GM13977 (cell line): ENCODE measurements around the gene SLC35D1.

ENCODE experiments used
- DNase-seq: peaks from one replicate; pipeline ENCODE4 v3.0.0; 2012; ENCODE audit warnings: low spot score
- CTCF ChIP-seq: IDR thresholded peaks from 2 replicates; pipeline ENCODE4 v1.5.1; 2012; ENCODE audit warnings: mild to moderate bottlenecking, control low read depth; ENCODE audit not compliant: insufficient read depth; ENCODE audit errors: extremely low read depth, missing control alignments
- in situ Hi-C: fragments of 300-500 bp; cut with MboI; formaldehyde crosslinking; loops from one replicate; pipeline ENCODE4 v1.12.0; 2022; ENCODE audit warnings: low sequenced_read_pairs, low pct_unique_long_range_greater_than_20kb, mixed read lengths, inconsistent platforms; ENCODE audit not compliant: unreplicated experiment

SLC35D1 gene

DNA sequence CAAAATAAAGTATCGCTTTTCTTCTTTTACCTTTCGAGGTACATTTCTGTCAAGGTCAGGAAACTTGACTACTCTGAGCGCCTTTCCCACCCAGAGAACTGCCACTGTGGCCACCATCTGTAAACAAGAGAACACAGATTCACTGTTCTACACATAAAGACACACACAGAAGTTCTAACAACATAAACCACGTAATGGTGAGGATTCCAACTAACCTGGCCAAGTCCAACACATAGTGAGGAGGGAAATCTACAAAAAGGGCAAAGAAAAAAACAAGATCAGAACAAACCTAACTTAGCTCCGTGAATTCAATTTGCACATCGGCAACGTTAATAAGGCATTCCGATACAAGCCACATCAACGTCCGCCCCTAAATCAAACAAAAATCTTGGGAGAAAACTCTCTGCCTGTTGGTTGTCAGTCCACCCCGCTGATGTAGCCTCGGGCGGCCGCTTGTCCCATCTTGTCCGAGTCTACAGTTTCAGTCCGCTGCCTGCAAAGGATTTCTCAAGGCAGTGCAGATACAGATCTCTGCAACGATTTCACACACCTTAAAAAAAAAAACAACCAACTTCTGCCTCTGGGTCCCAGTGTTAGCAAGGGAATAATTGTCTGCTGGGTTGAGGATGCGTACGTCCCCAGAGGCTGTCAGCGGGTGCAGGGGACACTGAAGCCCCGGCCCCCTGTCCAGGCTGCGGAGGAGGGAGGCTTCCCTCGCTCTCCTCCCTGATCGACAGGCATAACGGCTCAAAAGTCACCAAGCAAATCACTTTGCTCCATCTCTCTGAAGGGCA lies 1.0 kb downstream of the SLC35D1 start:
- DNase-seq = no peak
- no peak for TF ChIP-seq CTCF
- in situ Hi-C loops = no loop called here

DNA sequence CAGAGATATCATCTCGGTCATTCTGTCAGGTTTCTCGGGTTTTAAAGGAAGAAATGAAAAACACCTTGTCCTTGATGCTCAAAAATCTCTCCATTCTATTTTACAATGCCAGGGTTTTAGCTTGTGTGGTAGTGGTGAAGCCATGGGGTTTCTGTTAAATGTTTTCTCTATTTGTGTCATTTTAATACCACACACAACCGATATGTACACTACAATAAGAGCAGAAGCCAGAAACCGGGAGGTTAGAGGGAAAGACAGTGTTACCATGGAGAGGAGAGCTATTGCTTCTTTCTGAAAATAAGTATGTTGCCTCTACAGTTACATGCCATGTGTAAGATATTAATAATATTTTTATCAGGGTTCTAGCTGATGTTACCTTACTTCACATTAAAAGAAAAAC lies 2.8 kb downstream of the SLC35D1 start:
- no peak for DNase-seq
- no peak for TF ChIP-seq CTCF
- in situ Hi-C loops = no loop called here

DNA sequence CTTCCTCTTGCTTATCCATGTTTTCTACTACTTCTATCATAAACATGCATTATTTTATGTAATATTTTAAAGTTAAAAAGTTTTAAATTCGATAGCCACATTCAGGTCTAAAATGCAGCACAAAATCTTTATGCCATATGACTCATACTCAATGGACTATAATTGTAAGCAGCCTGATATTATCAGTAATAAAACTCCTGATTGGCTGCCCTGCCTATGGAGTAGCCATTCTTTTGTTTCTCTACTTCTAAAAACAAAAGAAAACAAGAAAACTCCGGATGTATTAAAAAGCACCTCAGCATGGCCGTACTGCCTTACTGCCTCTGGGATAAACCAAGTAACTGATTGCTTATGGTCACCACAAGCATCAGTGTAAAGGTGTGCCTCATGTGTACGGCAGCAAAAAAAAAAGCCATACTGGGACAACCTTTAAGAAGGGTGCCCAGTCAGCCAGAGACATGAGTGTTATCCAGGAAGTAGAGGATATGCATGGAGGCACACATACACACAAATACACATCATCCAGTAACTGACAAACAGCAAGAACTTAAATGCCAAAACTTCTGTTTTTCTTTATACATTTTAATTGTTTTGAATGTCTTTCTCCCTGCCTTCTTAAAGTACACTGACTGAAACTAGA lies 9.2 kb downstream of the SLC35D1 start:
- in situ Hi-C loops = no loop called here
- TF ChIP-seq CTCF = no peak
- no peak for DNase-seq

DNA sequence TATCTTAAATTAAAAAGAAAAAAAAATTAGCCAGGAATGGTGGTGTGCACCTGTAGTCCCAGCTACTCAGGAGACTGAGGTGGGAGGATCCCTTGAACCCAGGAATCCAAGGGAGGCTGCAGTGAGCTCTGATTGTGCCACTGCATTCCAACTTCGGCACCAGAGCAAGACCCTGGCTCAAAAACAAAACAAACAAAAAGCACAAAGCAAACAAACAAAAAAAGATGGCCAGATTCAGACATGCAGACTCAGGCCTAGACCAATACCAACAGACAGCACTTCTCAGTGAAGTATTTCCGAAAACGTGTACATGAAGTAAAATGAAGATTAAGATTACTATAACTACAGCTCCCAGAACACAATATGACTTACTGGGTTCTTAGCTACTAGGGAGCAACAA lies 10.6 kb downstream of the SLC35D1 start:
- DNase-seq = no peak
- in situ Hi-C loops = no loop called here
- no peak for TF ChIP-seq CTCF

DNA sequence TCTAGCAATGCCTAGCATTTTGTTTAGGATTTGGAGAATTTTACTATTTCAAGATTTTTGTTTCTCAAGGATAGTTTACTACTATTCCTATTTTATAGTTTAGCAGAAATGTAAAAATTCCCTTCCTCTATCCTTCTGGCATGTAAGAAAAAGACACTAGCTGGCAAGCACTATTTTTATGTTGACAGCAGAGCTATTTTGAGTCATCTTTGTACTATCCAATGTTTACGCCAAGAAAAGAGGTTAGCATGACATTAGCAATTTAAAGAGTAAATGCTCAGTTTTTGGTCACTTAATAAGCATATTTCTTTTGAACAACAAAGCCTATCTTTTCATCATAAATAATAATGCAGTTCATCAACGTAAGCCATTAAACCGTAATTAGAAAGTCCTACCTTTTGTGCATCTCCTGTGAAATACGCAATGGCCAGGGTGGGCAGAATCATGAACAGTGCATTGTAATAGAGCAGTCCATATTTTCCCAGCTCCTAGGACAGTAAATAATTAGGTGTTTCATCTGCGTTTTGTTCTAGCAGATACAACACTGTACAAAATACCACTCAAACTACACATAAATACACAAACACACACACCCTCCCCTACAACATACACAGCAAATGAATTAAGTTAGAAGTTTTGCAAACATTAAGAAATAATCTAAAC lies 12.0 kb downstream of the SLC35D1 start:
- in situ Hi-C loops = no loop called here
- TF ChIP-seq CTCF = no peak
- no peak for DNase-seq

DNA sequence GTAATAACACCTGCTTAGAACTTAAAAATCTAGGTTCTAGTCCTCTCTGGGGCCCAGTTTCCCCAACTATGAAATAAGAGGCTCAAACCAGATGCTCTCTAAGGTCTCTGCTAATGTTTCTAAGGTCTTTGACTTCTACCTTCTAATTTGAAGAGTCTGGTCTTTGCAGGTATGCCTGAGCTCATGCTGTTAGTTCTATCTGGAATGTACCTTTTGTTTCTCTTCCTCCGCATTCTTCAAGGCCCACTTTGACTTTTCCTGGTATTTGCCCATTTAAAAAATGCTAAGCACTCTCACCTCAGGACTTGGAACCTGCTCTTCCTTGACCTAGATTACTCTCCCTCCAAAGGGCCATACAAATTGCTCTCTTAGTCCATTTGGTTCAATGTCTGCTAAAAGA lies 13.5 kb downstream of the SLC35D1 start:
- TF ChIP-seq CTCF = no peak
- in situ Hi-C loops = no loop called here
- no peak for DNase-seq
